HepG2 (cell line): ENCODE measurements around the gene UCKL1. TPM values are rescaled to one million over a fixed set of nuclear protein-coding genes. Genes with fewer than 3 reads are reported as not detected.

ENCODE experiments used
- CC2D1A ChIP-seq: sonication (generic); formaldehyde crosslinking; IDR thresholded peaks from 2 replicates; pipeline ENCODE4 v1.8.1; 2023; ENCODE audit warnings: mild to moderate bottlenecking, missing genetic modification reagents
- MED13 ChIP-seq: sonication (generic); formaldehyde crosslinking; IDR thresholded peaks from 2 replicates; pipeline ENCODE4 v1.5.0; 2020; ENCODE audit warnings: missing genetic modification reagents
- ZBTB40 ChIP-seq, 2 experiments: fragments of 450-650 bp in 1 of 2; sonication (generic) in 1 of 2; formaldehyde crosslinking in 1 of 2; IDR thresholded peaks; 2 replicates each; pipeline versions ENCODE4 v1.6.1 to v1.8.0; 2016 to 2022; ENCODE audit warnings: antibody characterized with exemption in 1 of 2, mild to moderate bottlenecking in 1 of 2, missing genetic modification reagents in 1 of 2
- ZBTB7A ChIP-seq: sonication (generic); formaldehyde crosslinking; IDR thresholded peaks from 2 replicates; pipeline ENCODE4 v1.8.0; 2022; ENCODE audit warnings: mild to moderate bottlenecking, missing genetic modification reagents
- polyA plus RNA-seq, 8 experiments: library from polyadenylated mRNA; depleted of rRNA in 3 of 8; stranded (reverse) in 7 of 8; unstranded in 1 of 8; fragments of >200 nt; fragmentation: Illumina TruSeq in 4 of 8; extraction: Trizol in 4 of 8; gene quantifications; 2 replicates each; pipeline versions ENCODE4 v1.2.1 to v1.2.3, GENCODE V29; 2011 to 2016; ENCODE audit warnings: low read depth in 4 of 8, missing spikeins in 1 of 8, mixed read lengths in 1 of 8; ENCODE audit not compliant: insufficient read depth in 1 of 8
- total RNA-seq, 5 experiments: library from RNA; depleted of rRNA; stranded (reverse); fragments of >200 nt; fragmentation: Illumina TruSeq; extraction: Trizol; gene quantifications; 2 replicates each; pipeline ENCODE4 v1.2.3, GENCODE V29; 2016; ENCODE audit warnings: low read depth in 1 of 5
- TF ChIP-seq, protein P1 (sequence below): sonication (generic); formaldehyde crosslinking; IDR thresholded peaks from 2 replicates; pipeline ENCODE4 v1.4.0; 2020; ENCODE audit warnings: missing genetic modification reagents, borderline replicate concordance
- TF ChIP-seq, protein P2 (sequence below): sonication (generic); formaldehyde crosslinking; IDR thresholded peaks from 2 replicates; pipeline ENCODE4 v1.4.0; 2020; ENCODE audit warnings: missing genetic modification reagents, mild to moderate bottlenecking, borderline replicate concordance

UCKL1 gene
- total and polyA plus RNA-seq, 2 of the 13 experiments (the other 11 are each of a cell fraction or from before 2014, with no cell fraction given), result 50.2 to 126 TPM

DNA sequence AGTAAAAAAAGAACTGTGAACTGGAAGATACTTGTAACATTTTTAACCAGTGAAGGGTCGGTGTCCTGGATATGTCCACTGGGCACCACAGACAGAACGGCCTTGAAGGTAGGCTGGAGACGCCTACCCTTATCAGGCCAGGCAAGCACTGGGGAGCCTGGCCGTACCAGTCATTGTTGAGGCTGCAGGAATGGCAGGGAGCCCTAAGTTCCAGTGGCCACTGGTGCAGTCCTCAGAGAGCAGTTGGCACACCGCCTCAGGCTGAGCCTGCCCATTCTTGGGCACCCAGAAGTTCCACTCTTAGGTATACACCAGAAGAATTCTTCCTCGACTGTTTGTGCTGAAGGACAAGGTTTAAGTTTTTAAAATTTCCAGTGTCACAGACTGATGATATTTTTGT, 40.7 kb downstream of the UCKL1 start (continued):
- TF ChIP-seq ZBTB40 (IDR thresholded peaks at IDR 0.05) (no peak), ZBTB40 (CRISPR knock-in tag; IDR thresholded peaks at IDR 0.05) (no peak), MED13 (CRISPR knock-in tag) (no peak), CC2D1A (CRISPR knock-in tag) (no peak), ZBTB7A (CRISPR knock-in tag) (no peak)
- TF ChIP-seq, protein P1, sequence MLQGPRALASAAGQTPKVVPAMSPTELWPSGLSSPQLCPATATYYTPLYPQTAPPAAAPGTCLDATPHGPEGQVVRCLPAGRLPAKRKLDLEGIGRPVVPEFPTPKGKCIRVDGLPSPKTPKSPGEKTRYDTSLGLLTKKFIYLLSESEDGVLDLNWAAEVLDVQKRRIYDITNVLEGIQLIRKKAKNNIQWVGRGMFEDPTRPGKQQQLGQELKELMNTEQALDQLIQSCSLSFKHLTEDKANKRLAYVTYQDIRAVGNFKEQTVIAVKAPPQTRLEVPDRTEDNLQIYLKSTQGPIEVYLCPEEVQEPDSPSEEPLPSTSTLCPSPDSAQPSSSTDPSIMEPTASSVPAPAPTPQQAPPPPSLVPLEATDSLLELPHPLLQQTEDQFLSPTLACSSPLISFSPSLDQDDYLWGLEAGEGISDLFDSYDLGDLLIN (CRISPR knock-in tag), result no peak
- TF ChIP-seq, protein P2, sequence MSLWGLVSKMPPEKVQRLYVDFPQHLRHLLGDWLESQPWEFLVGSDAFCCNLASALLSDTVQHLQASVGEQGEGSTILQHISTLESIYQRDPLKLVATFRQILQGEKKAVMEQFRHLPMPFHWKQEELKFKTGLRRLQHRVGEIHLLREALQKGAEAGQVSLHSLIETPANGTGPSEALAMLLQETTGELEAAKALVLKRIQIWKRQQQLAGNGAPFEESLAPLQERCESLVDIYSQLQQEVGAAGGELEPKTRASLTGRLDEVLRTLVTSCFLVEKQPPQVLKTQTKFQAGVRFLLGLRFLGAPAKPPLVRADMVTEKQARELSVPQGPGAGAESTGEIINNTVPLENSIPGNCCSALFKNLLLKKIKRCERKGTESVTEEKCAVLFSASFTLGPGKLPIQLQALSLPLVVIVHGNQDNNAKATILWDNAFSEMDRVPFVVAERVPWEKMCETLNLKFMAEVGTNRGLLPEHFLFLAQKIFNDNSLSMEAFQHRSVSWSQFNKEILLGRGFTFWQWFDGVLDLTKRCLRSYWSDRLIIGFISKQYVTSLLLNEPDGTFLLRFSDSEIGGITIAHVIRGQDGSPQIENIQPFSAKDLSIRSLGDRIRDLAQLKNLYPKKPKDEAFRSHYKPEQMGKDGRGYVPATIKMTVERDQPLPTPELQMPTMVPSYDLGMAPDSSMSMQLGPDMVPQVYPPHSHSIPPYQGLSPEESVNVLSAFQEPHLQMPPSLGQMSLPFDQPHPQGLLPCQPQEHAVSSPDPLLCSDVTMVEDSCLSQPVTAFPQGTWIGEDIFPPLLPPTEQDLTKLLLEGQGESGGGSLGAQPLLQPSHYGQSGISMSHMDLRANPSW, result no peak
